Neuronal stem cell (in vitro differentiated cells): ENCODE results near the gene EGLN2.
"Not testable (repeated sequence)": the region's sequence is repeated elsewhere in the genome, so short reads cannot be mapped to it uniquely, and the experiment has no call there.

ENCODE experiments used
- DNase-seq: peaks from one replicate; pipeline ENCODE4 v3.0.0-alpha.2; 2013; ENCODE audit warnings: low spot score
- H2AFZ ChIP-seq: one replicate; pipeline ENCODE4 v1.6.1; 2013; ENCODE audit warnings: mild to moderate bottlenecking, low read length, inconsistent platforms
- H2AK5ac ChIP-seq: 2 replicates; pipeline ENCODE4 v1.6.1; 2013; ENCODE audit warnings: low read depth, mild to moderate bottlenecking, inconsistent platforms, low read length, moderate library complexity, mixed read lengths
- H2BK120ac ChIP-seq: 2 replicates; pipeline ENCODE4 v1.6.1; 2013; ENCODE audit warnings: low read depth, mild to moderate bottlenecking, inconsistent platforms, low read length, moderate library complexity, mixed read lengths
- H2BK12ac ChIP-seq: one replicate; pipeline ENCODE4 v1.6.1; 2013; ENCODE audit warnings: low read length, inconsistent platforms
- H2BK15ac ChIP-seq: 2 replicates; pipeline ENCODE4 v1.6.1; 2013; ENCODE audit warnings: mild to moderate bottlenecking, low read length, inconsistent platforms, mixed read lengths
- H2BK5ac ChIP-seq: one replicate; pipeline ENCODE4 v1.6.1; 2013; ENCODE audit warnings: inconsistent platforms, mild to moderate bottlenecking, low read length, moderate library complexity
- H3K14ac ChIP-seq: one replicate; pipeline ENCODE4 v1.6.1; 2013; ENCODE audit warnings: low read length, inconsistent platforms
- H3K18ac ChIP-seq: 2 replicates; pipeline ENCODE4 v1.6.1; 2013; ENCODE audit warnings: low read length, inconsistent platforms
- H3K23ac ChIP-seq: 2 replicates; pipeline ENCODE4 v1.6.1; 2013; ENCODE audit warnings: low read depth, mild to moderate bottlenecking, mixed read lengths, low read length, inconsistent platforms; ENCODE audit not compliant: poor library complexity
- H3K27ac ChIP-seq: replicated peaks from 3 replicates; pipeline ENCODE4 v1.5.1; 2013; ENCODE audit warnings: low read length, inconsistent platforms
- H3K27me3 ChIP-seq, 3 experiments: 2 replicates each; pipeline ENCODE4 v1.6.1; 2013; ENCODE audit warnings: low read length in 3 of 3, mild to moderate bottlenecking in 2 of 3, inconsistent platforms in 1 of 3, low read depth in 1 of 3, mixed read lengths in 1 of 3, moderate library complexity in 1 of 3; ENCODE audit not compliant: control insufficient read depth in 3 of 3, insufficient read depth in 3 of 3
- H3K36me3 ChIP-seq, 2 donors: replicated peaks in 1 of 2; 2 replicates each; pipeline ENCODE4 v1.6.1; 2013; ENCODE audit warnings: low read length in 2 of 2; ENCODE audit not compliant: control insufficient read depth in 2 of 2, insufficient read depth in 2 of 2
- H3K4ac ChIP-seq: 2 replicates; pipeline ENCODE4 v1.6.1; 2013; ENCODE audit warnings: inconsistent platforms, mild to moderate bottlenecking, low read length, moderate library complexity
- H3K4me1 ChIP-seq, 2 donors: 1 replicate in 1 of 2; 2 replicates in 1 of 2; pipeline ENCODE4 v1.6.1; 2013; ENCODE audit warnings: low read length in 2 of 2, low read depth in 1 of 2; ENCODE audit not compliant: control insufficient read depth in 2 of 2, insufficient read depth in 1 of 2
- H3K4me2 ChIP-seq: one replicate; pipeline ENCODE4 v1.6.1; 2013; ENCODE audit warnings: mild to moderate bottlenecking, low read length, inconsistent platforms; ENCODE audit not compliant: insufficient read depth, poor library complexity, severe bottlenecking
- H3K4me3 ChIP-seq, 2 donors: 2 replicates each; pipeline ENCODE4 v1.5.1; 2013; ENCODE audit warnings: low read length in 2 of 2, mild to moderate bottlenecking in 2 of 2, inconsistent platforms in 1 of 2, moderate library complexity in 1 of 2
- H3K79me1 ChIP-seq: one replicate; pipeline ENCODE4 v1.6.1; 2013; ENCODE audit warnings: low read depth, mild to moderate bottlenecking, inconsistent platforms, low read length, moderate library complexity
- H3K9ac ChIP-seq: one replicate; pipeline ENCODE4 v1.6.1; 2013; ENCODE audit warnings: mild to moderate bottlenecking, low read depth, low read length, inconsistent platforms; ENCODE audit not compliant: poor library complexity
- H3K9me3 ChIP-seq, 2 donors: replicated peaks in 1 of 2; 2 replicates each; pipeline versions ENCODE3 to v1.6.1; 2013; ENCODE audit warnings: low read length in 2 of 2, mild to moderate bottlenecking in 2 of 2, inconsistent platforms in 1 of 2, low read depth in 1 of 2, mixed read lengths in 1 of 2, moderate library complexity in 1 of 2; ENCODE audit not compliant: control insufficient read depth in 2 of 2, insufficient read depth in 1 of 2
- H4K8ac ChIP-seq: one replicate; pipeline ENCODE4 v1.6.1; 2013; ENCODE audit warnings: low read depth, mild to moderate bottlenecking, inconsistent platforms, low read length, moderate library complexity
- H4K91ac ChIP-seq: one replicate; pipeline ENCODE4 v1.6.1; 2013; ENCODE audit warnings: low read length, low read depth, mild to moderate bottlenecking, inconsistent platforms; ENCODE audit not compliant: poor library complexity
- WGBS, 2 donors: extraction: QIAGEN DNeasy Blood & Tissue Kit; methylation state at CpG; one replicate each; pipeline ENCODE4 v1.1.7; 2013; ENCODE audit warnings: missing lambda C conversion rate in 2 of 2, mixed read lengths in 1 of 2; ENCODE audit not compliant: insufficient read length in 2 of 2, insufficient replicate concordance in 1 of 2; ENCODE audit errors: extremely low coverage in 2 of 2; 5-methylcytosine and 5-hydroxymethylcytosine counted together

EGLN2 gene

DNA sequence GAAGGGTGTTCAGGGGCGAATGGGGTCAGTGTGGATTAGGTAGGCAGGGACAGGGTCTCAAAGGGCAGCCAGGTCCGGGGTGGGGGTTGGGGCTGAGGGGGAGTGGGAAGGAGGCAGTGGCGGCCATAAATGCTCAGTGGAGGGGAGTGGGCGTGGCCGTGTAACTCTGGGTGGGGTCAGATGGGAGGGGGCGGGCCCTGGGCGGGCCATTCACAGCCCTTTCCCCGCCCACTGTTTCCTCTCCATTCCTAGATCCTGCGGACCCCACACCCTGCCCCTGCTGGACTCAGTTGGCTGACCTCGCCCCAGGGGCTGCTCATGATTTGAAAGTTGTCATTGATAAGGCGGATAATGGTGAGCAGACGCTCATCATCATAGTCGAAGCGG lies 27.3 kb downstream of the EGLN2 start:
- H3K14ac ChIP-seq, result not testable (repeated sequence)

DNA sequence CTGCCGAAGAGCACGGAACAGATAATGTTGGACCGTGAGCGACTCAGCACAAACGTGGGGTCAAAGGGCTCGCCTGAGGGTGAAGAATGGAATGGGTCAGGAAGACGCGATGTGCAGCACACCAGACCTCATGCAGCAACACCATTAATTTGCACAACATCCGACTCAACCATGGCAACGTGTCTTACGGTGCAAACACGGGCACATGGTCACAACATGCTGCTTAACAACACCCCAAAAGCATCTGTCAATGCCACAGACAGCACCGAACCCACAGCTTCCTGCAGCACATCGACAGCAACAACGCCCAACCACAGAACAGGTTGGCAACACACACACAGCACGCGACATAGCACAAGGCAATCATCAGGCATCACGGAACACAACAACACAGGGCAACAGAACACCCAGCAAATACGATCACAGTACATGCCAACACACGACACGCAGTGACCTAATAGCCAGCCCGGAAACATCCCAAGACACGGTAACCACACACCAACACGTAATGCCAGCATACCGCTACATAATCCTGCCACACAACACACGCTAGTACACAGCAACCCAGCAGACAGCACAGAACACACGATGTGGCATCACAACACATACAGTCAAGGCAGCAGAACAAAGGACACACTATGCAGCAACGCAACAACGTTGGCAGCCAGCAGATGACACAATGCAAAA lies 27.9 kb downstream of the EGLN2 start:
- DNase-seq, H2AK5ac ChIP-seq, H3K18ac ChIP-seq, H3K4me2 ChIP-seq, H2BK15ac ChIP-seq, H3K27ac ChIP-seq, H3K36me3 ChIP-seq, H3K4ac ChIP-seq, H3K9ac ChIP-seq, H3K27me3 ChIP-seq, H3K14ac ChIP-seq, H4K8ac ChIP-seq, H3K4me1 ChIP-seq, H2AFZ ChIP-seq, H3K9me3 ChIP-seq, H2BK5ac ChIP-seq, H2BK12ac ChIP-seq, H2BK120ac ChIP-seq, H3K79me1 ChIP-seq: not testable (repeated sequence)
- peak overlapping the region; percentile 12 for H3K23ac ChIP-seq
- peak overlapping the region in 1 of 2 donors; percentile 68 for H3K4me3 ChIP-seq
- H4K91ac ChIP-seq, result peak overlapping the region; percentile 18
- no CpG with 5 or more reads among the region's 29 CpGs for WGBS, 2 donors

More for the DNA sequence above, 27.3 kb downstream of the EGLN2 start:
- not testable (repeated sequence) for H3K4me3 ChIP-seq, H2BK120ac ChIP-seq, H2AFZ ChIP-seq, H3K4me2 ChIP-seq, H3K4ac ChIP-seq, H3K9me3 ChIP-seq, H3K9ac ChIP-seq, H3K27me3 ChIP-seq, H2BK15ac ChIP-seq, H2BK12ac ChIP-seq, H3K27ac ChIP-seq, H3K36me3 ChIP-seq, H2BK5ac ChIP-seq, DNase-seq, H4K91ac ChIP-seq, H3K4me1 ChIP-seq, H2AK5ac ChIP-seq, H3K18ac ChIP-seq, H4K8ac ChIP-seq, H3K79me1 ChIP-seq, H3K23ac ChIP-seq
- WGBS, 2 donors, result no CpG with 5 or more reads among the region's 14 CpGs

DNA sequence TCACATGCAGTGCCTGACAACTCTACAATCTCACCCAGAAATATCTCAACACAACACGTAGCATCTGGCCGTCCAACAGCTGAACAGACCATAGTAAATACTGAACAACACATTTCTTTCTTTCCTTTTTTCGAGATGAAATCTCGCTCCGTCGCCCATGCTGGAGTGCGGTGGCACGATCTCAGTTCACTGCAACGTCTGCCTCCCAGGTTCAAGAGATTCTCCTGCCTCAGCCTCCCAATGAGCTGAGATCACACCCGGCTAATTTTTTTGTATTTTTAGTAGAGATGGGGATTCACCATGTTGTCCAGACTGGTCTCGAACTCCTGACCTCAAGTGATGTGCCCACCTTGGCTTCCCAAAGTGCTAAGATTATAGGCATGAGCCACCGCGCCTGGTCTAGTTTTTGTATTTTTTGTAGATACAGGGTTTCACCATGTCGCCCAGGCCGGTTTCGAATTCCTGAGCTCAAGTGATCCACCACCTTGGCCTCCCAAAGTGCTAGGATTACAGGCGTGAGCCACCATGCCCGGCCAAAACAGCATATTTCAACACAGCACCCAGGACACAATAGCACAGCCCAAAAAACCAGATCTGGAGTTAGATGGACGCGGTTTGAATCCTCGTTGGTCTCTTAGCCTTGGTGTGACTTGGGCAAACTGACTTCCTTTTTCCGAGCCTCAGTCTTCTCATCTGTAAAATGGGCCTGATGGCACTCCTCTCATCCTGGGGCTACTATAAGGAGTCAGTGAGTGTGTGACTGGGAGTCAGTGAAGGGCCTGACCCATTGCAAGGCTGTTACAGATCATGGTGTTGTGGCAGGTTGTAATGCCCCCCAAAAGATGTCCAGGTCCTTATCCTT lies 28.6 kb downstream of the EGLN2 start:
- no peak overlapping the region for H3K9ac ChIP-seq
- peaks cover 0 to 5% of the 10 kb centered on the region in 2 donors for H3K4me1 ChIP-seq
- DNase-seq, result no peak
- no peak overlapping the region for H3K27ac ChIP-seq
- H4K8ac ChIP-seq, result no peak overlapping the region
- H3K18ac ChIP-seq, result no peak overlapping the region
- no peak overlapping the region for H3K4ac ChIP-seq
- H2BK15ac ChIP-seq, result no peak overlapping the region
- no peak overlapping the region for H2BK12ac ChIP-seq
- no peak overlapping the region for H2BK5ac ChIP-seq
- no peak overlapping the region for H2BK120ac ChIP-seq
- H3K9me3 ChIP-seq, result peaks cover 0 to 2% of the 10 kb centered on the region in 2 donors
- H3K23ac ChIP-seq, result peak overlapping the region; percentile 12
- no peak overlapping the region for H3K4me2 ChIP-seq
- H2AFZ ChIP-seq, result no peak overlapping the region
- H3K14ac ChIP-seq, result no peak overlapping the region
- no peak overlapping the region for H3K4me3 ChIP-seq
- H3K36me3 ChIP-seq, result peaks cover 6% of the 10 kb centered on the region in 2 donors
- WGBS, 2 donors, result no CpG with 5 or more reads among the region's 22 CpGs
- H2AK5ac ChIP-seq, result no peak overlapping the region
- H4K91ac ChIP-seq, result peak overlapping the region; percentile 18
- H3K79me1 ChIP-seq, result no peaks in the 10 kb centered on the region
- H3K27me3 ChIP-seq, result no peaks in the 10 kb centered on the region

DNA sequence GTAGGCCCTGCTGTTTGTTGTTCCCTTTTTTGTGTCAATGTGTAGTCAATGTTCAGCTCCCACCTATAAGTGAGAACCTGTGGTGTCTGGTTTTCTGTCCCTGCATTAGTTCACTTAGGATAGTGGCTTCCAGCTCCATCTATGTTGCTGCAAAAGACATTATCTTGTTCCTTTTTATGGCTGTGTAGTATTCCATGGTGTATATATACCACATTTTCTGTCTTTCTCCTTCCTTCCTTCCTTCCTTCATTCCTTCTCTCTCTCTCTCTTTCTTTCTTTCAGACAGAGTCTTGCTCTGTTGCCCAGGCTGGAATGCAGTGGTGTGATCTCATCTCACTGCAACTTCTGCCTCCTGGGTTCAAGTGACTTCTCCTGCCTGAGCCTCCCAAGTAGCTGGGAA lies 30.2 kb downstream of the EGLN2 start:
- H3K9me3 ChIP-seq, result peaks cover 0 to 2% of the 10 kb centered on the region in 2 donors
- no peak overlapping the region for H2BK15ac ChIP-seq
- no peak overlapping the region for H4K91ac ChIP-seq
- no peak overlapping the region for H3K4me2 ChIP-seq
- H3K27me3 ChIP-seq, result no peaks in the 10 kb centered on the region
- no peaks in the 10 kb centered on the region for H3K79me1 ChIP-seq
- no peak overlapping the region for H3K4me3 ChIP-seq
- H2BK5ac ChIP-seq, result no peak overlapping the region
- no peak overlapping the region for H3K4ac ChIP-seq
- no peaks in the 10 kb centered on the region for H3K4me1 ChIP-seq
- H3K18ac ChIP-seq, result no peak overlapping the region
- H2BK120ac ChIP-seq, result no peak overlapping the region
- H2AFZ ChIP-seq, result no peak overlapping the region
- H3K23ac ChIP-seq, result no peak overlapping the region
- H3K9ac ChIP-seq, result no peak overlapping the region
- no peak for DNase-seq
- no peak overlapping the region for H2AK5ac ChIP-seq
- H4K8ac ChIP-seq, result no peak overlapping the region
- H2BK12ac ChIP-seq, result no peak overlapping the region
- peaks cover 6% of the 10 kb centered on the region in 2 donors for H3K36me3 ChIP-seq
- no peak overlapping the region for H3K27ac ChIP-seq
- H3K14ac ChIP-seq, result no peak overlapping the region
